Daoy (cell line): ENCODE results near the gene IL17REL. TPM values are rescaled to one million over a fixed set of nuclear protein-coding genes. Genes with fewer than 3 reads are reported as not detected.

ENCODE experiments used
- DNase-seq: peaks from one replicate; pipeline ENCODE4 v3.0.0-alpha.2; 2015; ENCODE audit warnings: low read depth
- total RNA-seq: library from RNA; depleted of rRNA; stranded (reverse); fragments of >200 nt; shearing (Covaris generic); gene quantifications from 2 replicates; pipeline ENCODE4 v1.2.3, GENCODE V29; 2014

The IL17REL gene
- total RNA-seq, 1 experiment from 2014 or later: not detected

GRCh38 chr22:50022171-50022819 lies 9.7 kb upstream of the IL17REL start:
- no peak for DNase-seq

DNA sequence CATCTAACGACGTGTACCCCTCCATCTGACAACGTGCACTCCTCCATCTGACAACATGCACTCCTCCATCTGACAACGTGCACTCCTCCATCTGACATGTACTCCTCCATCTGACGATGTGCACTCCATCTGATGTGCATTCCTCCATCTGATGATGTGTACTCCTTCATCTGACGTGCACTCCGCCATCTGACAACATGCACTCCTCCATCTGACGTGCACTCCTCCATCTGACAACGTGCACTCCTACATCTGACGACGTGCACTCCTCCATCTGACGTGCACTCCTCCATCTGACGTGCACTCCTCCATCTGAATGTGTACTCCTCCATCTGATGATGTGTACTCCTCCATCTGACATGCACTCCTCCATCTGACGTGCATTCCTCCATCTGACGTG lies 8.0 kb upstream of the IL17REL start:
- no peak for DNase-seq

DNA sequence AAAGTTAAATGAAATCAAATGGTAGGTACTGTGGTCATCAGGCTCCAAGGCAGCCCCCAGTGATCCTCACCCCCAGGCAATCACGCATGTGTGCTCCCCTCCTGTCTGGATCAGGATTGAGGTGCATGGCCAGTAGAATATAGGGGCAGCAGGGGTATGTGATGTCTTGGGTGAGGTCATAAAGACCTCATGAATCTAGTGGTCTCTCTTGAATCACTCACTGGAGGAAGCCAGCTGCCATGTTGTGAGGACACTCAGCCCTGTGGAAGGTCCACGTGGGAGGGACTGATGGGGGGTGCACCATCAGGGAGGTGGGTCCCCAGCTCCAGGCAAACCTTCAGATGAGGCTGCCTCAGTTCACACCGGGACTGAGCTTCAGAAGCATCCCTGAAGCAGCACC lies 6.8 kb upstream of the IL17REL start:
- DNase-seq: no peak

GRCh38 chr22:50018608-50019285 lies 6.2 kb upstream of the IL17REL start:
- no peak for DNase-seq

DNA sequence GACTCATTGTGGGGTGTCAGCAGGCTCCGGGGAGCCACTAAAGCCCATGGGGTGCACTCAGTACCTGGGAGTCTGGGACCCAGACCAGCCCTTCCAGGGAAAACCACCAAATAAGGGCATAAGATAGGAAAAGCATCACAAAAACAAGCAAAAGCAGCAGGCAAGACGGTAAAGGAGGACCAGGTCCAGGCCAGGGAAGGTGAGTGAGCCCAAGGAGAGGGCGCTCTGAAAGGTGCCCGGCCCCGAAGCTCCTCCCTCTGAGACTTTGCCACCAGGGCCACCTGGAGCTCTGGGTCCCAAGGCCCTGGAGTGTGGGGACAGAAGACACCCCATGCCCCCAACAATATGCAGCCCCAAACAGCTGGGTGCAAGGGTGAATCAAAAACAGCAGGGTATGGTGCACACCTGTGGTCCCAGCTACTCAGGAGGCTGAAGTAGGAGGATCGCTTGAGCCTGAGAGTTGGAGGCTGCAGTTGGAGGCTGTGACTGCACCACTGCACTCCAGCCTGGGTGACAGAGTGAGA lies 5.2 kb upstream of the IL17REL start:
- no peak for DNase-seq

DNA sequence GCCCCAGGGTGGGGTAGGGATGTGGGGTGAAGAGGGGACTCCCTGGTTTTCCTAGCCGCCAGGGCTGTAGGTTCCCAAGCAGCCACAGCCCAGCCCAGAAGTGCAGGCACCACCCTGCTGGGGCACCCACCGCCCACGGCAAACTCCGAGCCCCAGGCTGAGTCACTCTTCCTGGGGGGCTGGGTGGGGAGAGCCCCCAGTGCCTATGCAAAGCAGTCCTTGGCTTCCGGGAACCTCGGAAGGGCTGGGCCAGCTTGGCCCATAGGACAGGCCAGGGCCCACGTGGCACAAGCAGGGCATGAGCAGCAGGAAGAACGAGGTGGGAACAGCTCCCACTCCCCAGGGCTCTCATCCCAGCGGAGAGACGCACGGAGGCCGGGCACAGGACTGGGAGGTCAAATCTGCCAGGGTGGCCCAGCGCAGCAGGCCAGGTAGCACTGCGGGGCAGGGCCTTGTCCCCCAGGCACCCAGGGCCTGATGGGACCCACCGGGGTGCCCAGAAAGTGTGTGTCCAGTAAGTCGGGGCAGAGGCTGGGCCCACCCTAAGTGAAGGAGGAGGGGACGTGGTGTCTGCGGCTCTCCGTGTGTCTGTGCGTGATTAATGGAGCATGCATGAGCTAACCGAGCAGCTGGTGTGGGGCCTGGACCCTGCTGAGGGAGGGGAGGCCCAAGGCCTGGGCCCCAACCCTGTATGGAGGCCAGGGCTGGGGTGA lies 4.6 kb upstream of the IL17REL start:
- DNase-seq: peak; percentile 77

- DNase-seq: peak; percentile 8
These were observed 3.9 kb upstream of the IL17REL start for GRCh38 chr22:50016308-50016987.

GRCh38 chr22:50015451-50016307 lies 3.1 kb upstream of the IL17REL start:
- DNase-seq: peak; percentile 0

DNA sequence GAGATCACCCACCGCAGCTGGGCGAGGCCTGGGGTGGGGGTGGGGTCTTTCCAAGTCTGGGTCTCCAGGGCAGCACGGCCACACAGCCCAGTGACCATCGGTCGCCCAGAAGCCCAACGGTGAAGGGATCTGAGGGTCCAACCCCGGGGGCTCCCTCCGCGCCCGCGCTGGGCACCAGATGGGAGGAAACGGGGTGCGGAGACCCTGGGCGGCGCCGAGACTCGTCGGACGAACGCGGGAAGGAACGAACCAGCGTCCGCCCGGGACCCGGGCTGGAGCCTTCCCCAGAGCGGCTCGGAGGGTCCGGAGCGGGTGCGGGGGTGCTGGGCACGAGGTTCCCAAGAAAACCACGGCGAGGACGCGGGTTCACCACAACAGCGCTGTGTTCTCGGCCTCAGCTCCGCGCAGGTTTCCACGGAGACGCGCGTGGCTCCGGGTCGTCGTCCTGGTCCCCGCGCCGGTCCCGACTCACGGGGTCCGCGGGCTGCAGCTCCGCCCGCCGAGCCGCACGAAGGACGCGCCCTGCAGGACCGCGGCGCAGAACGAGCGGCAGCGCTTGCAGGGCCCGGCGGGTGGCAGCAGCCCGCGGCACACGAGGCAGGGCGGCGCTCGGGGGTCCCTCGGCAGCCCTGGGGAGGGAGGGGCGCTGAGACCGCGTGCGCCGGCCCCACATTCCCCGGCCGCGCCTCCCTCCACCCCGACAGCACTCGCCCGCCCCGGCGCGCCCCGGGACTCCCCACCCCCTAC lies 2.3 kb upstream of the IL17REL start:
- peak; percentile 2 for DNase-seq

- DNase-seq: peak; percentile 3
These were observed 1.5 kb upstream of the IL17REL start for GRCh38 chr22:50014053-50014501.

DNA sequence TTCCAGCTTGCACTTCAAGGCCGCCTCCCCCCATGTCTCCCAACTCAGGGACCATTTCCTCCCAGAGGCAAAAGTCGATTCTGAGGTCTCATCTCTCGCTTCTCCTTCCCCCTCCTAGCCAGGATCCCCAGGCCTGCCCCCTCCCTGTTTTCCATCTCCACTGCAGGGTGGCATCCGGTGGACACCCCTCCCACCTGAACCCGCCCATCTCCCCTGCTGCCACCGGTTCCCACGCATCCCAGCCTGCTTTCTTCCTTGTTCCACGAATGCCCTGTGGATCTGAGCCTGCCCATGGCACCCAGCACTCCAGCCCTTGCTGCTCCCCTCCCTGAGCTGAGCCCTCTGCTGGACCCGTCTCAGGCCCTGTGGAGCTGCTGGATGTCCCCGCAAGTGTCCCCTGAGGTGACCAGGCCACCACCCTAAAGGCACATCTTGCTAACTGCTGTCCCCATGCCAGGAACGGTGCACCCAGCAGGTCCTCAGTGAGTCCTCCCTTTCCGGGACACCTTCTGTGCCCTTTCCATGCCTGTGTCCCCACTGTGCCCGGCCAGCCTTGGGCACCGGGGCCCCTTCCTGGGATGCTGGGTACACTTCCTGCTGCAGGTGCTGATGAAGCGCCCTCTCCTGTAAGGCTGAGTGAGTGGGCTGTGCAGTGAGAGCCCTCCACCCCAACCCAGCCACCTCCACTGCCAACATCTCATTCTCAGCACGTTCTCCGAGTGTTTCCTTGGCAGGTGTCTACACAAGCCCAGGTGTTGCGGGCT lies 936 bp downstream of the IL17REL start:
- peak; percentile 13 for DNase-seq

DNA sequence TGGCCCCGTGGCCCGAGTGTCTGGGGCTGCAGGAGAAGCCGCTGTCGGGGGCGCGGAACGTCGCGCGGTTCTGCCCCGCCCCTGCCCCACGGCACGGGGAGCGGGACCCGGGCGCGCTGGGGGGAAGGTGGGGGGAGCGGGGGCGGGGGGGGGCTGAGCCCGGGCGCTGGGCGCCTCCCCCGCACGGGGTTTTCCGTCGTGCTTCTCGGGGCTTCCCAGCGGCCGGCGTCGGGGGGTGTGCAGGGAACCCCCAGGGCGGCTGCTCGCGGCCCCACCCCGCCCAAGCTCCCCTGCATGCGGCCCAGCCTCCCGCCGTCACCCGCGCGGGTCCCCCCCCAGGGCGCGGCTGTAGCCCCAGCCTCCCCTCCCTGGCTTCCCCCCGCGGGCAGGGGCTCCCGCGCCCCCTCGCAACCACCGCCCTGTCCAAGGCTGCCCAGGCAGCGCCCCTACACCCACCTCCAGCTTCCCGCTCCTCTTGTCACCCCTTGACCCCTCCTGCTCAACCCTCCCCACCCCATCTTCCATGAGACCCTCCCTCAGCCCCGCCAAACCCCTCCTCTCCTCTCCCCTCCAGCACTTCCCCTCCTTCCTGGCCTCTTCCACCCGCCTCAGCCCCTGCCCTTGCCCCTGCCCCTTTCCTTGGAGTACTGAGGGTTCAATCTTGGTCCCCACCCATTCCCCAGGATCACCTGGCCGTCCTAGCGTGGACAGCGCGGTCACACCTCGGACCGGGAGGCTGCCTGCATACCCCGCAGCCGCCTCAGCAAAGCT lies 1.7 kb downstream of the IL17REL start:
- DNase-seq: peak; percentile 3

- DNase-seq: peak; percentile 1
These were observed 2.5 kb downstream of the IL17REL start for GRCh38 chr22:50009765-50010675.

GRCh38 chr22:50009251-50009650 lies 3.3 kb downstream of the IL17REL start:
- no peak for DNase-seq

DNA sequence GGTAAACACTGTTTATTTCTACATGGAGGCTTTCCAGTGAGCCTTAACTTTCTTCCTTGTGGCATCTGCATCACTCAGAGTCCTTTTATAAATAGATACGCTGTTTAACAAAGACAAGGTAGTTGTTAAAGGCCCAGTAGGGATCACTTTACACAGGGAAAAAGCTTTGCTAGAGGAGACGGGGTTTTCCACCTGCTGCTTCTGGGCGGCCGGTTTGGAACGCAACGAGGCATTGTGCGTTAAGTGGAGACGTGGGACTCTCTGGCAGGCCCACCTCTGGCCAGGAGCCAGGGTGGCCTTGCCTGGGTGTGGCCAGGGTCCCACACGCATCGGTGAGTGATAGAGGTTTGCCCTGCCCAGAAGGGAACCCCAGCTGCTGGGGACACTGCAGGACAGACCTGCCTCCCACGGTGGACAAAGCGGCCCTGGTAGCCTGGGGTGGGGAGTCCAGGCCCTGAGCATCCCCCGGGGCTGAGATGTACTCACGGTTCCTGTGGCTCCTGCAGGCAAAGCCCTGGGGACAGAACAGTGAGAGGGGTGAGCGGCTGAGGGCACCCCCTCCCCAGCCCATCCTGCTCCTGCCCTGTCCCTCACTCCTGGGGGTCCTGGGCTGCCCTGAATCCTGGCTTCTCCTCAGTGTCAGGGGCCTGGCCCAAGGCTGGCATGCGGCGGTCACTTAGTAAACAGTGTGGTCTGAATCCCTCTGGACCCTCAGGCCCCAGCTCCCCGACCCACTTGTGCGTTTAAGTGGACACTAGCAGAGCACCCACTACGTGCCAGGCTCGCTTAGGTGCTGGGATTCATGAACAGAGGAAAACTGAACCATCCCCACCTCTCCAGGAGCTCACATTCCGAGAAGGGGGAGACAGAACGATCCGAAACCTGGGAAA lies 4.2 kb downstream of the IL17REL start:
- DNase-seq: peak; percentile 1

- DNase-seq: no peak
These were observed 5.5 kb downstream of the IL17REL start for GRCh38 chr22:50007057-50007511.

DNA sequence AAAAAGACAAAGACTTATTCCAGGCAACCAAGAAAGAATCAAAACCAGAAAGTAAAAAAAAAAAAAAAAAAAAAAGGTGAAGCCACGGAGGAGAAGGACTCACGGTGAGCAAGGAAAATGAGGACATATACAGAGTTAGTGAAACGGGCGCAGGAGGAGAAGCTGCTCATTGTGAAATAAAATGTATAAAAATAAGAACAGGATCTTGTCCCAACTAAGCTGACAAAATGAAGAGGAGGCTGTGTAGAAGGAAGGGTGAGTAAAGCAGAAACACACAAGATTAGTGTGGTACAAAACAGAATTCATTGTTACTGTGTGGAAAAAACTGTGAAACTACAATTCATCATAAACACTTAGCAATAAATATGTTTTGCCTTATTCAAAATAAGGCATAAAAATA lies 7.6 kb downstream of the IL17REL start:
- DNase-seq: no peak
